Fibroblast of lung (primary cell): ENCODE results near the gene CPSF3. TPM values are rescaled to one million over a fixed set of nuclear protein-coding genes. Genes with fewer than 3 reads are reported as not detected.

Experiments
- DNase-seq, 2 donors: peaks; one replicate each; pipeline versions ENCODE4 v3.0.0 to v3.0.0-alpha.2; 2010; ENCODE audit warnings: low read depth in 2 of 2
- H2AFZ ChIP-seq: 2 replicates; pipeline ENCODE4 v1.5.1; 2012; ENCODE audit warnings: low read length, control low read depth, inconsistent platforms
- H3K27ac ChIP-seq: 2 replicates; pipeline ENCODE4 v1.5.1; 2011; ENCODE audit warnings: low read length, control low read depth; ENCODE audit not compliant: insufficient read depth
- H3K27me3 ChIP-seq: 2 replicates; pipeline ENCODE4 v1.5.1; 2011; ENCODE audit warnings: mild to moderate bottlenecking, low read length; ENCODE audit not compliant: control insufficient read depth, insufficient read depth
- H3K36me3 ChIP-seq: 2 replicates; pipeline ENCODE4 v1.5.1; 2011; ENCODE audit warnings: low read length; ENCODE audit not compliant: control insufficient read depth, insufficient read depth
- H3K4me1 ChIP-seq: 2 replicates; pipeline ENCODE4 v1.5.1; 2011; ENCODE audit warnings: low read length; ENCODE audit not compliant: control insufficient read depth, insufficient read depth; ENCODE audit errors: extremely low read depth
- H3K4me2 ChIP-seq: 2 replicates; pipeline ENCODE4 v1.5.1; 2011; ENCODE audit warnings: low read length, control low read depth; ENCODE audit not compliant: insufficient read depth; ENCODE audit errors: extremely low read depth
- H3K4me3 ChIP-seq, 4 experiments: fragments of 200-600 bp in 1 of 4; sonication (generic) in 1 of 4; replicated peaks in 1 of 4; 2 replicates each; pipeline ENCODE4 v1.5.1; 2011 to 2016; ENCODE audit warnings: low read length in 4 of 4, low read depth in 3 of 4, mild to moderate bottlenecking in 3 of 4, control low read depth in 2 of 4, inconsistent platforms in 1 of 4, mixed read lengths in 1 of 4; ENCODE audit not compliant: insufficient read depth in 1 of 4; ENCODE audit errors: control extremely low read depth in 1 of 4
- H3K79me2 ChIP-seq: 2 replicates; pipeline ENCODE4 v1.5.1; 2012; ENCODE audit warnings: mild to moderate bottlenecking, low read length, inconsistent platforms; ENCODE audit not compliant: control insufficient read depth, insufficient read depth
- H3K9ac ChIP-seq: 2 replicates; pipeline ENCODE4 v1.5.1; 2011; ENCODE audit warnings: mild to moderate bottlenecking, low read length, control low read depth; ENCODE audit not compliant: insufficient read depth
- H3K9me3 ChIP-seq: 2 replicates; pipeline ENCODE4 v1.5.1; 2012; ENCODE audit warnings: low read depth, low read length; ENCODE audit not compliant: control insufficient read depth, insufficient read depth
- H4K20me1 ChIP-seq: 2 replicates; pipeline ENCODE4 v1.5.1; 2011; ENCODE audit warnings: low read length; ENCODE audit not compliant: control insufficient read depth, insufficient read depth; ENCODE audit errors: extremely low read depth
- EZH2 ChIP-seq: IDR thresholded peaks from 2 replicates; pipeline ENCODE4 v1.5.1; 2012; ENCODE audit warnings: low read length, control low read depth, mild to moderate bottlenecking; ENCODE audit errors: missing control alignments
- polyA plus RNA-seq, 2 donors: library from polyadenylated mRNA; depleted of rRNA in 1 of 2; stranded (reverse) in 1 of 2; unstranded in 1 of 2; fragments of >200 nt; gene quantifications; 2 replicates each; pipeline ENCODE4 v1.2.1, GENCODE V29; 2011 to 2012; ENCODE audit warnings: missing spikeins in 1 of 2
- total RNA-seq: library from RNA; depleted of rRNA; stranded (reverse); fragments of >200 nt; gene quantifications from 2 replicates; pipeline ENCODE4 v1.2.1, GENCODE V29; 2014
- TF ChIP-seq, protein P1 (sequence below), 2 donors: IDR thresholded peaks in 1 of 2; conservative IDR thresholded peaks in 1 of 2; 1 replicate in 1 of 2; 2 replicates in 1 of 2; pipeline ENCODE4 v1.5.1; 2011 to 2012; ENCODE audit warnings: low read length in 2 of 2, control low read depth in 1 of 2, inconsistent platforms in 1 of 2, low read depth in 1 of 2, mild to moderate bottlenecking in 1 of 2

CPSF3 gene
- total and polyA plus RNA-seq, 2 donors (not counting 1 experiment from before 2014, with no cell fraction given), result 48.6 to 53.0 TPM

DNA sequence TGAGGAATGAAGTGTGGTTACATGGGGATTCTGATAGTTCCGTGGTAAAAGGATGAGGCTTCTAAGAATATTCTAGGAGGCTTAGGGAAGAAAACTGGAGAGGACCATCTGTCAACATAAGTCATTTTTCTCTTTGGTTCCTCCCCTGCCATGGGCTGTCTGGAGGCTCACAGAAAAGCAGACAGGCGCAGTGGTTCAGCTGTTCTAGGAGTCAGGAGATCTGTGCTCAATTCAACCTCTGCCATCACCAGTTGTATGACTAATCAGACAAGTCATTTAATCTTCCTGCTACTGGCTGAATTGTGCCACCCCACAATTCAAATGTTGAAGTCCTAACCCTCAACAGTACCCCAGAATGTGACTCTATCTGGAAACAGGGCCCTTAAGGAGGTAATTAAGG, 95.8 kb downstream of the CPSF3 start:
- Histone ChIP-seq H4K20me1 (no peaks in the 10 kb centered on the region), H3K27me3 (no peaks in the 10 kb centered on the region), H3K36me3 (peaks cover 2% of the 10 kb centered on the region), H2AFZ (no peak overlapping the region), H3K9ac (no peak overlapping the region), H3K9me3 (no peaks in the 10 kb centered on the region), H3K4me2 (no peak overlapping the region), H3K79me2 (no peaks in the 10 kb centered on the region), H3K27ac (no peak overlapping the region), H3K4me1 (no peaks in the 10 kb centered on the region), H3K4me3 (no peak overlapping the region)
- peak; percentile 17 to 48 for DNase-seq
- TF ChIP-seq, protein P1, sequence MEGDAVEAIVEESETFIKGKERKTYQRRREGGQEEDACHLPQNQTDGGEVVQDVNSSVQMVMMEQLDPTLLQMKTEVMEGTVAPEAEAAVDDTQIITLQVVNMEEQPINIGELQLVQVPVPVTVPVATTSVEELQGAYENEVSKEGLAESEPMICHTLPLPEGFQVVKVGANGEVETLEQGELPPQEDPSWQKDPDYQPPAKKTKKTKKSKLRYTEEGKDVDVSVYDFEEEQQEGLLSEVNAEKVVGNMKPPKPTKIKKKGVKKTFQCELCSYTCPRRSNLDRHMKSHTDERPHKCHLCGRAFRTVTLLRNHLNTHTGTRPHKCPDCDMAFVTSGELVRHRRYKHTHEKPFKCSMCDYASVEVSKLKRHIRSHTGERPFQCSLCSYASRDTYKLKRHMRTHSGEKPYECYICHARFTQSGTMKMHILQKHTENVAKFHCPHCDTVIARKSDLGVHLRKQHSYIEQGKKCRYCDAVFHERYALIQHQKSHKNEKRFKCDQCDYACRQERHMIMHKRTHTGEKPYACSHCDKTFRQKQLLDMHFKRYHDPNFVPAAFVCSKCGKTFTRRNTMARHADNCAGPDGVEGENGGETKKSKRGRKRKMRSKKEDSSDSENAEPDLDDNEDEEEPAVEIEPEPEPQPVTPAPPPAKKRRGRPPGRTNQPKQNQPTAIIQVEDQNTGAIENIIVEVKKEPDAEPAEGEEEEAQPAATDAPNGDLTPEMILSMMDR (conservative IDR thresholded peaks at IDR 0.05 in 1 of 2, IDR thresholded peaks at IDR 0.05 in 1 of 2; ENCODE audit: low read depth in 1 of 2, low read length in 2 of 2), result no peak
- TF ChIP-seq EZH2, result no peak

Other genes with a start within 250 kb of the CPSF3 start
- gene ASAP2, start 216.8 kb upstream of the CPSF3 start, total RNA-seq, result 16.4 and 19.2 TPM in 2 replicates
- gene ASAP2, start 216.8 kb upstream of the CPSF3 start, polyA plus RNA-seq, result 19.9 and 24.0 TPM in 2 replicates
- gene ITGB1BP1, start 126 bp upstream of the CPSF3 start, total RNA-seq, result 44.4 and 44.6 TPM in 2 replicates
- gene ITGB1BP1, start 126 bp upstream of the CPSF3 start, polyA plus RNA-seq, result 107 and 131 TPM in 2 replicates
- 84.7 and 92.5 TPM in 2 replicates for gene IAH1, start 50.9 kb downstream of the CPSF3 start, total RNA-seq
- gene IAH1, start 50.9 kb downstream of the CPSF3 start, polyA plus RNA-seq, result 119 and 127 TPM in 2 replicates
- 49.1 and 69.9 TPM in 2 replicates for gene ADAM17, start 132.2 kb downstream of the CPSF3 start, total RNA-seq
- gene ADAM17, start 132.2 kb downstream of the CPSF3 start, polyA plus RNA-seq, result 11.4 and 12.3 TPM in 2 replicates
- gene YWHAQ, start 207.3 kb downstream of the CPSF3 start, total RNA-seq, result 247 and 323 TPM in 2 replicates
- gene YWHAQ, start 207.3 kb downstream of the CPSF3 start, polyA plus RNA-seq, result 510 and 666 TPM in 2 replicates